H9 (cell line): ENCODE measurements around the gene NKAIN2. TPM values are rescaled to one million over a fixed set of nuclear protein-coding genes. Genes with fewer than 3 reads are reported as not detected.

ENCODE experiments used
- DNase-seq: peaks from one replicate; pipeline ENCODE4 v3.0.0-alpha.2; 2017
- H2AFZ ChIP-seq: one replicate; pipeline ENCODE4 v1.6.1; 2013; ENCODE audit warnings: mild to moderate bottlenecking, low read length, control low read depth, moderate library complexity
- H2AK5ac ChIP-seq: 2 replicates; pipeline ENCODE4 v1.6.1; 2013; ENCODE audit warnings: low read length, control low read depth, mixed read lengths; ENCODE audit not compliant: insufficient read length
- H2BK120ac ChIP-seq: one replicate; pipeline ENCODE4 v1.6.1; 2013; ENCODE audit warnings: low read depth, mild to moderate bottlenecking, low read length, control low read depth, inconsistent platforms; ENCODE audit not compliant: poor library complexity, severe bottlenecking
- H2BK12ac ChIP-seq: 2 replicates; pipeline ENCODE4 v1.6.1; 2013; ENCODE audit warnings: low read length, control low read depth, mixed read lengths, low read depth; ENCODE audit not compliant: insufficient read length
- H2BK15ac ChIP-seq: 2 replicates; pipeline ENCODE4 v1.6.1; 2013; ENCODE audit warnings: low read depth, low read length, control low read depth
- H2BK20ac ChIP-seq: one replicate; pipeline ENCODE4 v1.6.1; 2013; ENCODE audit warnings: low read depth, mild to moderate bottlenecking, low read length, control low read depth, inconsistent platforms; ENCODE audit not compliant: poor library complexity, severe bottlenecking
- H2BK5ac ChIP-seq: 2 replicates; pipeline ENCODE4 v1.6.1; 2013; ENCODE audit warnings: low read length, control low read depth, mixed read lengths; ENCODE audit not compliant: insufficient read length
- H3K14ac ChIP-seq: 2 replicates; pipeline ENCODE4 v1.6.1; 2013; ENCODE audit warnings: low read length, control low read depth; ENCODE audit not compliant: insufficient read depth
- H3K18ac ChIP-seq: 2 replicates; pipeline ENCODE4 v1.6.1; 2013; ENCODE audit warnings: low read depth, mild to moderate bottlenecking, mixed read lengths, low read length, control low read depth; ENCODE audit not compliant: insufficient read length
- H3K23ac ChIP-seq: 2 replicates; pipeline ENCODE4 v1.6.1; 2013; ENCODE audit warnings: low read length, control low read depth, mixed read lengths, low read depth; ENCODE audit not compliant: insufficient read length
- H3K23me2 ChIP-seq: 2 replicates; pipeline ENCODE4 v1.6.1; 2013; ENCODE audit warnings: low read depth, mild to moderate bottlenecking, mixed read lengths, low read length, control low read depth; ENCODE audit not compliant: insufficient read length, poor library complexity, severe bottlenecking
- H3K27ac ChIP-seq: 2 replicates; pipeline ENCODE4 v1.5.1; 2013; ENCODE audit warnings: low read length, control low read depth, mixed read lengths, low read depth; ENCODE audit not compliant: insufficient read length
- H3K27me3 ChIP-seq: 2 replicates; pipeline ENCODE4 v1.6.1; 2013; ENCODE audit warnings: low read length, control low read depth, inconsistent platforms; ENCODE audit not compliant: insufficient read depth
- H3K4ac ChIP-seq: 2 replicates; pipeline ENCODE4 v1.6.1; 2013; ENCODE audit warnings: low read depth, mild to moderate bottlenecking, control low read depth, inconsistent platforms, low read length, moderate library complexity
- H3K4me1 ChIP-seq: 2 replicates; pipeline ENCODE4 v1.6.1; 2013; ENCODE audit warnings: low read length, control low read depth, inconsistent platforms; ENCODE audit not compliant: insufficient read depth
- H3K4me2 ChIP-seq: 2 replicates; pipeline ENCODE4 v1.6.1; 2013; ENCODE audit warnings: low read length, control low read depth, mixed read lengths; ENCODE audit not compliant: insufficient read length, insufficient read depth
- H3K56ac ChIP-seq: 2 replicates; pipeline ENCODE4 v1.6.1; 2013; ENCODE audit warnings: low read depth, mild to moderate bottlenecking, mixed read lengths, low read length, control low read depth; ENCODE audit not compliant: insufficient read length
- H3K79me1 ChIP-seq: 2 replicates; pipeline ENCODE4 v1.6.1; 2013; ENCODE audit warnings: low read depth, mild to moderate bottlenecking, moderate library complexity, low read length, control low read depth, inconsistent platforms; ENCODE audit not compliant: insufficient read depth, poor library complexity, severe bottlenecking
- H3K79me2 ChIP-seq: 2 replicates; pipeline ENCODE4 v1.6.1; 2013; ENCODE audit warnings: low read length, control low read depth, inconsistent platforms; ENCODE audit not compliant: insufficient read depth
- H3K9ac ChIP-seq: 2 replicates; pipeline ENCODE4 v1.6.1; 2013; ENCODE audit warnings: low read length, control low read depth, mixed read lengths; ENCODE audit not compliant: insufficient read length; ENCODE audit errors: extremely low read depth
- H3K9me3 ChIP-seq: one replicate; pipeline ENCODE4 v1.6.1; 2013; ENCODE audit warnings: low read depth, low read length, inconsistent platforms; ENCODE audit not compliant: control insufficient read depth
- H3T11ph ChIP-seq: one replicate; pipeline ENCODE4 v1.6.1; 2013; ENCODE audit warnings: mild to moderate bottlenecking, low read length, control low read depth, inconsistent platforms
- H4K20me1 ChIP-seq: one replicate; pipeline ENCODE4 v1.6.1; 2013; ENCODE audit not compliant: control insufficient read depth, insufficient read length, insufficient read depth
- H4K5ac ChIP-seq: 2 replicates; pipeline ENCODE4 v1.6.1; 2013; ENCODE audit warnings: low read depth, mild to moderate bottlenecking, mixed read lengths, low read length, control low read depth; ENCODE audit not compliant: insufficient read length
- H4K8ac ChIP-seq: replicated peaks from 2 replicates; pipeline ENCODE4 v1.6.1; 2013; ENCODE audit warnings: low read length, control low read depth, mixed read lengths, low read depth; ENCODE audit not compliant: insufficient read length
- H4K91ac ChIP-seq: 2 replicates; pipeline ENCODE4 v1.6.1; 2013; ENCODE audit warnings: low read depth, mild to moderate bottlenecking, moderate library complexity, mixed read lengths, low read length, control low read depth; ENCODE audit not compliant: insufficient read length
- H3K27ac Mint-ChIP-seq, 3 experiments: 2 replicates in 2 of 3; 3 replicates in 1 of 3; pipeline ENCODE4 v1.8.0; 2020 to 2021; ENCODE audit warnings: mixed read lengths in 3 of 3, mild to moderate bottlenecking in 1 of 3, moderate library complexity in 1 of 3
- H3K27me3 Mint-ChIP-seq: 2 replicates; pipeline ENCODE4 v1.8.0; 2021; ENCODE audit warnings: low read depth, mild to moderate bottlenecking, moderate library complexity, mixed read lengths
- H3K36me3 Mint-ChIP-seq, 3 experiments: 2 replicates in 2 of 3; 3 replicates in 1 of 3; pipeline ENCODE4 v1.8.0; 2020 to 2021; ENCODE audit warnings: low read depth in 3 of 3, mixed read lengths in 3 of 3; ENCODE audit not compliant: insufficient read depth in 1 of 3
- H3K4me1 Mint-ChIP-seq, 2 experiments: 2 replicates each; pipeline ENCODE4 v1.8.0; 2020; ENCODE audit warnings: mixed read lengths in 2 of 2
- H3K4me3 Mint-ChIP-seq, 2 experiments: 2 replicates in 1 of 2; 3 replicates in 1 of 2; pipeline ENCODE4 v1.8.0; 2020 to 2021; ENCODE audit warnings: mild to moderate bottlenecking in 2 of 2, mixed read lengths in 2 of 2, moderate library complexity in 1 of 2
- H3K9me3 Mint-ChIP-seq, 2 experiments: 2 replicates in 1 of 2; 3 replicates in 1 of 2; pipeline ENCODE4 v1.8.0; 2020; ENCODE audit warnings: mild to moderate bottlenecking in 2 of 2, mixed read lengths in 2 of 2, moderate library complexity in 1 of 2
- CTCF ChIP-seq: fragments of 200-600 bp; sonication (generic); conservative IDR thresholded peaks from 3 replicates; pipeline ENCODE4 v1.8.0; 2021; ENCODE audit warnings: antibody characterized with exemption, mild to moderate bottlenecking
- WGBS: extraction: QIAGEN DNeasy Blood & Tissue Kit; methylation state at CpG from one replicate; pipeline ENCODE4 v1.1.7; 2013; ENCODE audit warnings: missing lambda C conversion rate, low lambda C conversion rate, mixed read lengths; ENCODE audit not compliant: insufficient read length; ENCODE audit errors: extremely low coverage; 5-methylcytosine and 5-hydroxymethylcytosine counted together
- total RNA-seq: library from RNA; stranded (reverse); gene quantifications from 2 replicates; pipeline ENCODE4 v1.2.1, GENCODE V29; 2021

NKAIN2 gene
- total RNA-seq, 1 experiment from 2014 or later = 0.17 TPM

- no peak overlapping the region for H2BK15ac ChIP-seq
- no peaks in the 10 kb centered on the region for H3K27me3 Mint-ChIP-seq
These were observed 162.2 kb downstream of the NKAIN2 start for GRCh38 chr6:123965894-123966293.

More at GRCh38 chr6:123965894-123966293, 162.2 kb downstream of the NKAIN2 start:
- no peak overlapping the region for H3K27ac Mint-ChIP-seq
- H2BK12ac ChIP-seq = no peak overlapping the region
- H3K79me1 ChIP-seq = no peaks in the 10 kb centered on the region
- H3K9me3 Mint-ChIP-seq = no peaks in the 10 kb centered on the region
- H3K36me3 Mint-ChIP-seq = no peaks in the 10 kb centered on the region
- H4K5ac ChIP-seq = no peak overlapping the region
- peaks cover 30% of the 10 kb centered on the region in 2 experiments for H3K4me1 Mint-ChIP-seq
- no peak overlapping the region for H2BK20ac ChIP-seq
- H2AFZ ChIP-seq = no peak overlapping the region
- H3K27me3 ChIP-seq = no peaks in the 10 kb centered on the region
- H3K27ac ChIP-seq = no peak overlapping the region
- no peak overlapping the region for H2BK5ac ChIP-seq
- H3K4me2 ChIP-seq = peak overlapping the region; percentile 10
- H2AK5ac ChIP-seq = no peak overlapping the region
- no peak overlapping the region for H4K91ac ChIP-seq
- H4K20me1 ChIP-seq = no peaks in the 10 kb centered on the region
- WGBS = no CpG with 5 or more reads among the region's 4 CpGs
- no peak overlapping the region for H3K56ac ChIP-seq
- no peak overlapping the region for H3K18ac ChIP-seq
- TF ChIP-seq CTCF = peak; percentile 64
- no peaks in the 10 kb centered on the region for H3K79me2 ChIP-seq
- H4K8ac ChIP-seq = no peak overlapping the region
- H3T11ph ChIP-seq = no peak overlapping the region
- DNase-seq = peak; percentile 67
- H3K4me3 Mint-ChIP-seq = no peak overlapping the region
- no peak overlapping the region for H3K4ac ChIP-seq
- no peak overlapping the region for H3K23ac ChIP-seq
- H2BK120ac ChIP-seq = no peak overlapping the region
- no peak overlapping the region for H3K9ac ChIP-seq
- H3K23me2 ChIP-seq = no peaks in the 10 kb centered on the region
- peaks cover 3% of the 10 kb centered on the region; the same call in 1 of the 2 replicates for H3K4me1 ChIP-seq
- no peak overlapping the region for H3K14ac ChIP-seq
- H3K9me3 ChIP-seq = no peaks in the 10 kb centered on the region
